PFSK-1 (cell line): ENCODE results near the gene FAM217A. TPM values are rescaled to one million over a fixed set of nuclear protein-coding genes. Genes with fewer than 3 reads are reported as not detected.

Source experiments
- FOXP2 ChIP-seq: optimal IDR thresholded peaks from 2 replicates; pipeline ENCODE3; 2011; ENCODE audit warnings: borderline replicate concordance, control low read depth, inconsistent platforms; ENCODE audit not compliant: insufficient read depth; ENCODE audit errors: extremely low read length, extremely low read depth
- POLR2AphosphoS5 ChIP-seq: IDR thresholded peaks from 2 replicates; pipeline ENCODE4 v1.6.1; 2012; ENCODE audit warnings: low read depth, mild to moderate bottlenecking, control low read depth, low read length, moderate library complexity
- SIN3A ChIP-seq: IDR thresholded peaks from 2 replicates; pipeline ENCODE4 v1.6.1; 2012; ENCODE audit warnings: mild to moderate bottlenecking, low read length, moderate library complexity, borderline replicate concordance; ENCODE audit not compliant: insufficient read depth
- TAF1 ChIP-seq: IDR thresholded peaks from 2 replicates; pipeline ENCODE4 v1.6.1; 2012; ENCODE audit warnings: low read length, control low read depth, borderline replicate concordance; ENCODE audit not compliant: insufficient read depth
- polyA plus RNA-seq: library from polyadenylated mRNA; unstranded; fragments of >200 nt; gene quantifications from one replicate; pipeline ENCODE4 v1.2.1, GENCODE V29; 2012; ENCODE audit warnings: low read depth, missing spikeins; ENCODE audit not compliant: insufficient read length
- TF ChIP-seq, protein P1 (sequence below), 2 experiments: IDR thresholded peaks; 2 replicates each; pipeline versions ENCODE4 v1.6.1 to v1.8.0; 2011 to 2012; ENCODE audit warnings: low read depth in 2 of 2, low read length in 2 of 2, control low read depth in 1 of 2, inconsistent platforms in 1 of 2, mild to moderate bottlenecking in 1 of 2, moderate library complexity in 1 of 2; ENCODE audit not compliant: insufficient read depth in 1 of 2

FAM217A gene, protein sequence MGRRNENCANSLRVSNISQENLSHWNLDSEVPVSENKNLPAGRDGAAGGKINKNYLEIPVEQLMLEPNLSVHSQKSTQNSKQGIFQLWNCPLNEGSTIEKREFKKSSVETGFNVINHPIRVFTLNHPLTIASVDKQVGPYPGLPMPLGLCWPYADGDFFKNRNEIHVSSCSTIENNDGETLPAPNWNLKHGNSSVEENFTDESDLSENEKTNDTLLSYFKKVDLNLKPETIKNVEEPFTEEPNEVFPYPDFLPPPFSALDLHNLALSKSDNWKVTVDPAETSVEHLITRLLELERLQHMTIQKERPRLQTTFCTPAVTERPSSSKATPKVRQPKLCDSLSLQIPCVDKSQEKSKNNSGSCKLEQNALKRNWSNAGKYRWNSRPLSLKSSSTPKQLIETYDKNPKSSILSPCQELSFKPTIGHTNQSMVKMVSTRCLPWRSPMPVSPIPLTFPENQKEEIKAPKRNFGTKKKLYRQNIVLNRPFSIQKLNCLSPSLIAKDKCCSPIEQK
- polyA plus RNA-seq, result not detected

DNA sequence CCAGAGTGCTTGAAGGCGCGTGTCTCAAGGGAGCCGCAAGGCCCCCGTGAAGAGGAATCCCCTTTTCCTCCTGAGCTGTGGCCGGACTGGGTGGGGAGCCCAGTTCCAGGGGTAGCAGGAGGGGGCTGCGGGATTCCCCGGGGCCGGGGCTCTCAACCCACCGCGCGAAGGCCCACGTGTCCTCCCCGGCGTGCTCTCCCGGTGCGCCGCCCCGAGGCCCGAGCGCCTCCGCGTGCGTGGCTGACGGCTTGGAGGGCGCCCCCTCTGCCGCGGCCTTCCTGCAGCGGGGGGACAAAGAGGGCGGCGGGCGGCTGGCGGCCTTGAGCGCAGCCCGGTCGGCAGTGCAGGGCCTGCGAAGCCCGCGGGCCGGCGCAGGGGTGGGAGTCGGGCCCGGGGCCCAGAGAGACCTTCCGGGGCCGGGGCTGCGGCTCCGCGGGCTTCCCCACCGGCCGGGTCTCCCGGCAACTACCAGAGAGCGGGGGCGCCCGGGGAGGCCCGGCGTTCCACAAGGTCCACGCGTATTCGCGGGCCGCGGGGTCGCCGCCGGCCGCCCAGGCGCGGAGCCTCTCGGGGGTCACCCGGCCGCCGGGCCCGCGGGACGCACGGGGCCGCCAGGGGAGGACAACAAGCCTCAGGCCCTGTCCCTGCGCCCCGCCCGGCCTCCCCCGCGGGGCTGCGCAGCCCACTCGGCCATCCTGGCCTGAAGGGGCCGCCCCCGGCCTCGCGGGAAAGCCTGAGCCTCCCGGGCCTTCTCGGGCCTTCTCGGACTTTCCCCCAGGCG is at the start of gene FAM217A:
TSS of gene FAM217A (minus strand) at position 447 of the 781 bp plus-strand sequence. CDS start 1,723 bp downstream, outside the sequence.
- TF ChIP-seq SIN3A, result no peak
- TF ChIP-seq POLR2AphosphoS5, result no peak
- TF ChIP-seq, protein P1, sequence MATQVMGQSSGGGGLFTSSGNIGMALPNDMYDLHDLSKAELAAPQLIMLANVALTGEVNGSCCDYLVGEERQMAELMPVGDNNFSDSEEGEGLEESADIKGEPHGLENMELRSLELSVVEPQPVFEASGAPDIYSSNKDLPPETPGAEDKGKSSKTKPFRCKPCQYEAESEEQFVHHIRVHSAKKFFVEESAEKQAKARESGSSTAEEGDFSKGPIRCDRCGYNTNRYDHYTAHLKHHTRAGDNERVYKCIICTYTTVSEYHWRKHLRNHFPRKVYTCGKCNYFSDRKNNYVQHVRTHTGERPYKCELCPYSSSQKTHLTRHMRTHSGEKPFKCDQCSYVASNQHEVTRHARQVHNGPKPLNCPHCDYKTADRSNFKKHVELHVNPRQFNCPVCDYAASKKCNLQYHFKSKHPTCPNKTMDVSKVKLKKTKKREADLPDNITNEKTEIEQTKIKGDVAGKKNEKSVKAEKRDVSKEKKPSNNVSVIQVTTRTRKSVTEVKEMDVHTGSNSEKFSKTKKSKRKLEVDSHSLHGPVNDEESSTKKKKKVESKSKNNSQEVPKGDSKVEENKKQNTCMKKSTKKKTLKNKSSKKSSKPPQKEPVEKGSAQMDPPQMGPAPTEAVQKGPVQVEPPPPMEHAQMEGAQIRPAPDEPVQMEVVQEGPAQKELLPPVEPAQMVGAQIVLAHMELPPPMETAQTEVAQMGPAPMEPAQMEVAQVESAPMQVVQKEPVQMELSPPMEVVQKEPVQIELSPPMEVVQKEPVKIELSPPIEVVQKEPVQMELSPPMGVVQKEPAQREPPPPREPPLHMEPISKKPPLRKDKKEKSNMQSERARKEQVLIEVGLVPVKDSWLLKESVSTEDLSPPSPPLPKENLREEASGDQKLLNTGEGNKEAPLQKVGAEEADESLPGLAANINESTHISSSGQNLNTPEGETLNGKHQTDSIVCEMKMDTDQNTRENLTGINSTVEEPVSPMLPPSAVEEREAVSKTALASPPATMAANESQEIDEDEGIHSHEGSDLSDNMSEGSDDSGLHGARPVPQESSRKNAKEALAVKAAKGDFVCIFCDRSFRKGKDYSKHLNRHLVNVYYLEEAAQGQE (IDR thresholded peaks at IDR 0.05; ENCODE audit: insufficient read depth in 1 of 2, low read depth in 2 of 2, low read length in 2 of 2), result no peak
- TF ChIP-seq FOXP2, result no peak
- no peak for TF ChIP-seq TAF1

DNA sequence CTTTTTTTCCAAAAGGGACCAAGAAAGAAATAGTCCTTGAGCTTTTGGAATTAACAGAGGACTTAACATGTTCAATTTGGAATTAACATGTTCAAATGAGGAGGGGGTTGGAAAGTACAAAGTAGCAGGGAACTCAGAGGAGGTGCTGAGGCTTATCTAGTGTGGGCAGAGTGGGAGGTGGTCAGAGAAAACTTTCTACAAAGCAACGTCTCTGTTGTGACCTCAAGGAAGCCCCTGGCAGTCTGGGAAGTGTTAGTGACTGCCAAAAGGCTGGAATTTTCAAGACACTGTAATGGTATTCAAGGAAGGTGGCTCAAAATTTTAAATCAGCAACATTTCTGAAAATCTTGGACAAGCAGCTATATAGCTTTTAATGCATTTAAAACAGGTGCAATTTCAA is 49.1 kb upstream of the FAM217A start:
- TF ChIP-seq, protein P1 (IDR thresholded peaks at IDR 0.05; ENCODE audit: insufficient read depth in 1 of 2, low read depth in 2 of 2, low read length in 2 of 2), result no peak
- TF ChIP-seq FOXP2 (no peak), SIN3A (no peak), TAF1 (no peak), POLR2AphosphoS5 (no peak)

DNA sequence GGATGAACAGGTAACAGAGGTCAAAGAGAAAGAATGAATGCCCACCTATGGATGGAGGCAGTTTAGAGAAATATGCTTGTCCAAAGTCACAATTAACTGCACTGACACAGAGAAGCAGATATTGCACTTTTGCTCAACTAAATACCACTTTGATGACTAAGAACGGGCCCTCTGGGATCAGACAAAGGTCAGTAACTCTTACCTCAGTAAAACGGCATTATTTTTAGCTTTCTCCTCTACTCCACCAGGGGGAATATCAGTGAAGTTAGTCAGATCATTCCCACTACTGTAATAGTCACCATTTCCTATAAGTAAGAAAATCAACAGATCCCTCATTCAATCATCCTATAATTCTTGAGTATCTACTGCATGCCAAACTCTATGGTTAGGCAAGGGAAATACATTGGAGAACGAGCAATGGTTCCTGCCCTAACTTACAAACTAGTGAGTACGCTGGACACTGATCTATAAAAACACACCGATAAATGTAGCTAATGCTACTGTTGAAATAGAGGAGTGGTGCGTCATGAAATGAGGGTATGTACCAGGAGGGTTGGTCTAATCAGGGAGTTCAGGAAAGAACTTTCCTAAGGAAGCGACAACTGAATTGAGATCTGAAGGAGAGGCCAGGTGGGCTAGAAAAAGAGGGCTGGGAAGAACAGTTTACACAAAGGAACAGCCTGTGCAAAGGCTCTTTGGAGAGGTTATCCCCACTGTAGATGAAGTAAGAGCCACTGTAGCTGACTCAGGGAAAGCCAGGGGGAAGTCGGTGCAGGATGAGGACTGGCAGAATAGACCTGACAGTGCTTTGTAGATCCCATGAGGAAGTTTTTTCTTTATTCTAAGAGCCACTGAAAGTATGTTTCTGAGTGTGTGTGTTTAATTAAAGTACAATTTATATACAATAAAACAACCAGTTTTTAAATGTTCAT is 47.3 kb upstream of the FAM217A start:
- TF ChIP-seq POLR2AphosphoS5 (no peak), SIN3A (no peak), TAF1 (no peak), FOXP2 (no peak)
- TF ChIP-seq, protein P1 (IDR thresholded peaks at IDR 0.05; ENCODE audit: insufficient read depth in 1 of 2, low read depth in 2 of 2, low read length in 2 of 2), result no peak

DNA sequence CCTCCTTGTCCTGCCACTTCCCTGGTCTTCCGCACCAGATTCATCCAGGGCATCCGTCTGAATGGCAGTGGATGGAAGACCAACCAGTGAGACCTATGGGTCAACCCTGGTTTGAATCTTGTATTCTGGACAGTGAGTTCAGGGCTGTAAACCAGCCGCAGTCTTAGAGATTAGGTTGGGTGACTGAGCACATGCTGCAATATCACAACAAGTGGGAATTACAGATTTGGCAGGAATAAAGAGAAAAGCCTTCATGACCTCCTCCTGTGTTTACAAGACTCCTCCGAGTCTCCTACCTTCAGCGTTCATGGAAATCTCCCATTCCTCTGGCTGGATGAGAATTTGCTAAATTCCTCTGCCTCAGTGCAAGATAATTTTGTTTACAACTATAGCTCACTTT is 46.6 kb upstream of the FAM217A start:
- TF ChIP-seq POLR2AphosphoS5 (no peak), TAF1 (no peak), FOXP2 (no peak), SIN3A (no peak)
- TF ChIP-seq, protein P1 (IDR thresholded peaks at IDR 0.05; ENCODE audit: insufficient read depth in 1 of 2, low read depth in 2 of 2, low read length in 2 of 2), result no peak
